Loucy (cell line): ENCODE data around the gene PPDPF.

Experiments used
- H2AFZ ChIP-seq: fragments of 200-600 bp; sonication (generic); 2 replicates; pipeline ENCODE4 v1.6.0; 2016; ENCODE audit warnings: antibody characterized with exemption, mild to moderate bottlenecking, low read length, moderate library complexity
- H3F3A ChIP-seq: fragments of 200-600 bp; 2 replicates; pipeline ENCODE4 v1.6.0; 2016; ENCODE audit warnings: antibody characterized with exemption, low read depth, mild to moderate bottlenecking
- H3K27me3 ChIP-seq: fragments of 200-600 bp; sonication (generic); 2 replicates; pipeline ENCODE4 v1.6.1; 2014; ENCODE audit warnings: low read length, mild to moderate bottlenecking; ENCODE audit not compliant: insufficient read depth, poor library complexity, severe bottlenecking
- H3K36me3 ChIP-seq: fragments of 200-600 bp; sonication (generic); 2 replicates; pipeline ENCODE4 v1.6.1; 2016; ENCODE audit warnings: low read length; ENCODE audit not compliant: insufficient read depth
- H3K4me1 ChIP-seq: fragments of 200-600 bp; sonication (generic); 2 replicates; pipeline ENCODE4 v1.5.1; 2014; ENCODE audit warnings: low read length, mild to moderate bottlenecking; ENCODE audit not compliant: insufficient read depth, poor library complexity, severe bottlenecking
- H3K4me2 ChIP-seq: fragments of 200-600 bp; sonication (generic); 2 replicates; pipeline ENCODE4 v1.6.0; 2014; ENCODE audit warnings: antibody characterized with exemption, low read length, low read depth, mild to moderate bottlenecking; ENCODE audit not compliant: poor library complexity, severe bottlenecking
- H3K4me3 ChIP-seq: fragments of 200-600 bp; sonication (generic); 2 replicates; pipeline ENCODE4 v1.5.1; 2014; ENCODE audit warnings: low read length, mild to moderate bottlenecking, mixed read lengths; ENCODE audit not compliant: poor library complexity, severe bottlenecking
- H3K79me2 ChIP-seq: fragments of 200-600 bp; sonication (generic); 2 replicates; pipeline ENCODE4 v1.6.1; 2014; ENCODE audit warnings: low read length; ENCODE audit not compliant: insufficient read depth
- H3K9ac ChIP-seq: fragments of 200-600 bp; sonication (generic); 2 replicates; pipeline ENCODE4 v1.6.0; 2014; ENCODE audit warnings: mild to moderate bottlenecking, low read depth, low read length, moderate library complexity; ENCODE audit not compliant: poor library complexity, severe bottlenecking
- H3K9me2 ChIP-seq: fragments of 200-600 bp; sonication (generic); replicated peaks from 2 replicates; pipeline ENCODE4 v1.6.1; 2016; ENCODE audit warnings: low read depth, low read length, mixed read lengths
- H3K9me3 ChIP-seq: fragments of 200-600 bp; sonication (generic); 2 replicates; pipeline ENCODE4 v1.6.1; 2014; ENCODE audit warnings: mild to moderate bottlenecking, antibody characterized with exemption, low read length, low read depth; ENCODE audit not compliant: insufficient read depth
- H4K20me1 ChIP-seq: fragments of 200-600 bp; sonication (generic); 2 replicates; pipeline ENCODE4 v1.6.0; 2014; ENCODE audit warnings: antibody characterized with exemption, low read length, mild to moderate bottlenecking; ENCODE audit not compliant: insufficient read depth, poor library complexity, severe bottlenecking
- CTCF ChIP-seq: fragments of 200-600 bp; sonication (generic); conservative IDR thresholded peaks from 2 replicates; pipeline ENCODE4 v1.5.1; 2014; ENCODE audit warnings: mild to moderate bottlenecking, antibody characterized with exemption, low read length
- EZH2phosphoT487 ChIP-seq: fragments of 200-600 bp; IDR thresholded peaks from 2 replicates; pipeline ENCODE4 v1.6.1; 2018; ENCODE audit warnings: antibody characterized with exemption, mild to moderate bottlenecking, moderate library complexity, borderline replicate concordance

Gene PPDPF

GRCh38 chr20:63532449-63532971, 11.9 kb downstream of the PPDPF start:
- H3K9ac ChIP-seq, result no peak overlapping the region
- H3K9me2 ChIP-seq, result no peaks in the 10 kb centered on the region
- H4K20me1 ChIP-seq, result no peaks in the 10 kb centered on the region
- no peaks in the 10 kb centered on the region for H3K9me3 ChIP-seq
- H3K4me2 ChIP-seq, result no peak overlapping the region
- H3K4me3 ChIP-seq, result no peak overlapping the region
- no peak for TF ChIP-seq CTCF
- no peak for TF ChIP-seq EZH2phosphoT487
- no peaks in the 10 kb centered on the region for H3K36me3 ChIP-seq
- H2AFZ ChIP-seq, result no peak overlapping the region
- H3K79me2 ChIP-seq, result no peaks in the 10 kb centered on the region
- H3K4me1 ChIP-seq, result peaks cover 6% of the 10 kb centered on the region
- H3K27me3 ChIP-seq, result no peaks in the 10 kb centered on the region
- no peaks in the 10 kb centered on the region for H3F3A ChIP-seq

GRCh38 chr20:63533388-63533787, 12.8 kb downstream of the PPDPF start:
- Histone ChIP-seq H3K79me2 (no peaks in the 10 kb centered on the region), H3K4me2 (no peak overlapping the region), H3K4me1 (peaks cover 11% of the 10 kb centered on the region), H2AFZ (no peak overlapping the region), H3K9me2 (no peaks in the 10 kb centered on the region), H3K36me3 (no peaks in the 10 kb centered on the region), H3K4me3 (no peak overlapping the region), H3K9ac (no peak overlapping the region), H3K9me3 (no peaks in the 10 kb centered on the region), H3F3A (no peaks in the 10 kb centered on the region), H4K20me1 (no peaks in the 10 kb centered on the region), H3K27me3 (no peaks in the 10 kb centered on the region)
- TF ChIP-seq EZH2phosphoT487, result no peak

GRCh38 chr20:63533871-63534393, 13.4 kb downstream of the PPDPF start:
- TF ChIP-seq CTCF, result no peak
- no peak for TF ChIP-seq EZH2phosphoT487
- Histone ChIP-seq H3K4me2 (no peak overlapping the region), H3K9ac (no peak overlapping the region), H3K79me2 (no peaks in the 10 kb centered on the region), H2AFZ (no peak overlapping the region), H4K20me1 (no peaks in the 10 kb centered on the region), H3K9me3 (no peaks in the 10 kb centered on the region), H3K4me1 (peaks cover 12% of the 10 kb centered on the region), H3K9me2 (no peaks in the 10 kb centered on the region), H3K36me3 (no peaks in the 10 kb centered on the region), H3K27me3 (no peaks in the 10 kb centered on the region), H3K4me3 (no peak overlapping the region), H3F3A (no peaks in the 10 kb centered on the region)

GRCh38 chr20:63534427-63534830, 13.9 kb downstream of the PPDPF start:
- Histone ChIP-seq H3K9me3 (no peaks in the 10 kb centered on the region), H3K9ac (no peak overlapping the region), H3K4me3 (no peak overlapping the region), H3K4me1 (peaks cover 12% of the 10 kb centered on the region), H3K4me2 (no peak overlapping the region), H3K79me2 (no peaks in the 10 kb centered on the region), H4K20me1 (no peaks in the 10 kb centered on the region), H3K9me2 (no peaks in the 10 kb centered on the region), H3K27me3 (no peaks in the 10 kb centered on the region), H3K36me3 (no peaks in the 10 kb centered on the region), H2AFZ (no peak overlapping the region), H3F3A (no peaks in the 10 kb centered on the region)
- TF ChIP-seq EZH2phosphoT487, result no peak
- TF ChIP-seq CTCF, result no peak
